ENCODE data around the gene CACNA2D3. TPM values are rescaled to one million over a fixed set of nuclear protein-coding genes. Genes with fewer than 3 reads are reported as not detected.
"Not testable (repeated sequence)": the region's sequence is repeated elsewhere in the genome, so short reads cannot be mapped to it uniquely, and the experiment has no call there.

CACNA2D3 gene
- total and polyA plus RNA-seq, 4 donors: 0.38 to 2.5 (median 1.1) TPM

GRCh38 chr3:54977439-54977838 lies 855.1 kb downstream of the CACNA2D3 start:
- H3K9ac ChIP-seq (ENCODE audit: insufficient read depth in 1 of 2, low read length in 2 of 2): no peak overlapping the region
- DNase-seq: no peak
- no peaks in the 10 kb centered on the region for H3K36me3 ChIP-seq (ENCODE audit: control insufficient read depth in 4 of 4, insufficient read depth in 4 of 4, low read length in 4 of 4)
- TF ChIP-seq, protein P1, sequence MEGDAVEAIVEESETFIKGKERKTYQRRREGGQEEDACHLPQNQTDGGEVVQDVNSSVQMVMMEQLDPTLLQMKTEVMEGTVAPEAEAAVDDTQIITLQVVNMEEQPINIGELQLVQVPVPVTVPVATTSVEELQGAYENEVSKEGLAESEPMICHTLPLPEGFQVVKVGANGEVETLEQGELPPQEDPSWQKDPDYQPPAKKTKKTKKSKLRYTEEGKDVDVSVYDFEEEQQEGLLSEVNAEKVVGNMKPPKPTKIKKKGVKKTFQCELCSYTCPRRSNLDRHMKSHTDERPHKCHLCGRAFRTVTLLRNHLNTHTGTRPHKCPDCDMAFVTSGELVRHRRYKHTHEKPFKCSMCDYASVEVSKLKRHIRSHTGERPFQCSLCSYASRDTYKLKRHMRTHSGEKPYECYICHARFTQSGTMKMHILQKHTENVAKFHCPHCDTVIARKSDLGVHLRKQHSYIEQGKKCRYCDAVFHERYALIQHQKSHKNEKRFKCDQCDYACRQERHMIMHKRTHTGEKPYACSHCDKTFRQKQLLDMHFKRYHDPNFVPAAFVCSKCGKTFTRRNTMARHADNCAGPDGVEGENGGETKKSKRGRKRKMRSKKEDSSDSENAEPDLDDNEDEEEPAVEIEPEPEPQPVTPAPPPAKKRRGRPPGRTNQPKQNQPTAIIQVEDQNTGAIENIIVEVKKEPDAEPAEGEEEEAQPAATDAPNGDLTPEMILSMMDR (IDR thresholded peaks at IDR 0.05; ENCODE audit: control extremely low read depth, extremely low read depth): no peak
- ATAC-seq (ENCODE audit: insufficient read depth, low FRiP score): no peak
- no peak overlapping the region for H3K27ac ChIP-seq (ENCODE audit: low read depth in 1 of 2, low read length in 1 of 2)
- H3K27me3 ChIP-seq (ENCODE audit: control insufficient read depth in 3 of 3, insufficient read depth in 3 of 3, low read length in 2 of 3): no peaks in the 10 kb centered on the region
- H3K9me3 ChIP-seq (ENCODE audit: control insufficient read depth in 4 of 4, insufficient read depth in 3 of 4, low read length in 3 of 4): no peaks in the 10 kb centered on the region
- 96 to 97% methylated on average over 1 of the region's 1 CpG for WGBS, 2 donors
- no peak overlapping the region for H3K4me3 ChIP-seq
- H3K4me1 ChIP-seq (ENCODE audit: control insufficient read depth in 5 of 5, insufficient read depth in 5 of 5, low read length in 5 of 5): peaks cover 0 to 5% (median 0%) of the 10 kb centered on the region in 5 donors

GRCh38 chr3:54977946-54978345 lies 855.6 kb downstream of the CACNA2D3 start:
- H3K4me3 ChIP-seq; H3K27me3 ChIP-seq (ENCODE audit: control insufficient read depth in 3 of 3, insufficient read depth in 3 of 3, low read length in 2 of 3); H3K4me1 ChIP-seq (ENCODE audit: control insufficient read depth in 5 of 5, insufficient read depth in 5 of 5, low read length in 5 of 5); H3K9ac ChIP-seq (ENCODE audit: insufficient read depth in 1 of 2, low read length in 2 of 2); H3K9me3 ChIP-seq (ENCODE audit: control insufficient read depth in 4 of 4, insufficient read depth in 3 of 4, low read length in 3 of 4); H3K36me3 ChIP-seq (ENCODE audit: control insufficient read depth in 4 of 4, insufficient read depth in 4 of 4, low read length in 4 of 4); DNase-seq; H3K27ac ChIP-seq (ENCODE audit: low read depth in 1 of 2, low read length in 1 of 2); ATAC-seq (ENCODE audit: insufficient read depth, low FRiP score): not testable (repeated sequence)
- 68 to 71% methylated on average over 4 of the region's 4 CpGs for WGBS, 2 donors

- no peak for ATAC-seq (ENCODE audit: insufficient read depth, low FRiP score)
- no peaks in the 10 kb centered on the region for H3K36me3 ChIP-seq (ENCODE audit: control insufficient read depth in 4 of 4, insufficient read depth in 4 of 4, low read length in 4 of 4)
- H3K4me3 ChIP-seq: no peak overlapping the region
- peaks cover 0 to 3% (median 1%) of the 10 kb centered on the region in 5 donors for H3K4me1 ChIP-seq (ENCODE audit: control insufficient read depth in 5 of 5, insufficient read depth in 5 of 5, low read length in 5 of 5)
- TF ChIP-seq, protein P1 (IDR thresholded peaks at IDR 0.05; ENCODE audit: control extremely low read depth, extremely low read depth): no peak
- no peaks in the 10 kb centered on the region for H3K27me3 ChIP-seq (ENCODE audit: control insufficient read depth in 3 of 3, insufficient read depth in 3 of 3, low read length in 2 of 3)
- 90 to 91% methylated on average over 4 of the region's 4 CpGs for WGBS, 2 donors
- no peak overlapping the region for H3K27ac ChIP-seq (ENCODE audit: low read depth in 1 of 2, low read length in 1 of 2)
- no peak overlapping the region for H3K9ac ChIP-seq (ENCODE audit: insufficient read depth in 1 of 2, low read length in 2 of 2)
- DNase-seq: no peak
- no peaks in the 10 kb centered on the region for H3K9me3 ChIP-seq (ENCODE audit: control insufficient read depth in 4 of 4, insufficient read depth in 3 of 4, low read length in 3 of 4)
Observed at GRCh38 chr3:54982807-54983206, 860.5 kb downstream of the CACNA2D3 start.

DNA sequence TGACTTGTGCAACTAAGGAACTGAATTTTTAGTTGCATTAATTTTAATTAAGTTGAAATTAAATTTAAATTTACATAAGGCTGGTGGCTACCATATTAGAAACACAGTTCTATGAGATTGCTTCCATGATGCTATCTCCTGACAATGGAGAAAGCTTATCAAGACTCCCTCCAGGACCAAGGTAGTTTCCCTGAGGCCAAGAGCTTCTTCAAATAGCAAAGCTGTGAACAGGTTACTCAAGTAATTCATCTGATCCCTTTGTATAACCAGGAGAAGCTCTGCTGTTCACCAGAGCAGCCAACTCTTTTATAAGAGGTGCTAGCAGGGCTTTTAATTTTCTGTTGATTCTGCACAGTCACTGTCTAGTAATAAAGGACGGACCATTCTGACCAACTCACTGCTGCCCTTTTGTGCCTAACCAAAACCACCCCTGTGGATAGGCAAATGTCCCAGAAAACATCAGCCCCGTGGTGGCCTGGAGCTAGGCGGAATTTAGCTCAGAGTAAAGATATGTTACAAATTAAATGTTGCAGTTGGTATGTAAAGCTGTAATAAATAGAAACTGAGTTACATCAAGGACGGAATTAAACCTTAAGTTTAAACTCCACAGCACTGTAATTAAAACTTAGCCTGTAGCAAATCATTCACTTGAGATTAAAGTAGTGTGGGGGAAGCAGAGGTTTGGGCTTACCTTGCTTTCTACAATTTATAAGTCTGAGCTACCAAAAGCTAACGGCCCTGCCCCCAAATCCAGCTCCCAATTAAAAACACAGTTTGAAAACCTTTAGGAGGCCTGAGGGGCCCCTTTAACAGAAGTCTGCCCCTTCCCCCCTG lies 861.1 kb downstream of the CACNA2D3 start:
- 85 to 91% methylated on average over 5 of the region's 5 CpGs for WGBS, 2 donors
- DNase-seq (no peak), ATAC-seq (ENCODE audit: insufficient read depth, low FRiP score) (no peak)
- Histone ChIP-seq H3K9ac (ENCODE audit: insufficient read depth in 1 of 2, low read length in 2 of 2) (no peak overlapping the region), H3K4me3 (no peak overlapping the region), H3K27ac (ENCODE audit: low read depth in 1 of 2, low read length in 1 of 2) (no peak overlapping the region), H3K4me1 (ENCODE audit: control insufficient read depth in 5 of 5, insufficient read depth in 5 of 5, low read length in 5 of 5) (peaks cover 0 to 9% (median 8%) of the 10 kb centered on the region in 5 donors), H3K27me3 (ENCODE audit: control insufficient read depth in 3 of 3, insufficient read depth in 3 of 3, low read length in 2 of 3) (no peaks in the 10 kb centered on the region), H3K9me3 (ENCODE audit: control insufficient read depth in 4 of 4, insufficient read depth in 3 of 4, low read length in 3 of 4) (no peaks in the 10 kb centered on the region), H3K36me3 (ENCODE audit: control insufficient read depth in 4 of 4, insufficient read depth in 4 of 4, low read length in 4 of 4) (no peaks in the 10 kb centered on the region)
- TF ChIP-seq, protein P1 (IDR thresholded peaks at IDR 0.05; ENCODE audit: control extremely low read depth, extremely low read depth): no peak
